Naive thymus-derived CD4-positive, alpha-beta T cell (primary cell): ENCODE results near the gene CAND2. TPM values are rescaled to one million over a fixed set of nuclear protein-coding genes. Genes with fewer than 3 reads are reported as not detected.
A peak's percentile ranks its signal among the peaks of the same experiment; 100 is the strongest.

Experiments used
- ATAC-seq: fragments of 150-1000 bp; cut with Tn5 transposase; 2 replicates; pipeline ENCODE4 v1.10.0; 2021; ENCODE audit warnings: mild to moderate bottlenecking, moderate library complexity
- CTCF ChIA-PET: fragments of 350-600 bp; sonication (Branson Sonifier 250); formaldehyde crosslinking; loops from one replicate; lab custom pipeline; 2021; ENCODE audit warnings: antibody characterized with exemption; lab: Charles Lee
- POLR2A ChIA-PET: fragments of 350-600 bp; sonication (Branson Sonifier 250); formaldehyde crosslinking; loops from one replicate; lab custom pipeline; 2021; ENCODE audit warnings: antibody characterized with exemption, inconsistent platforms; lab: Charles Lee
- DNase-seq, 9 donors: peaks; one replicate each; pipeline versions ENCODE4 v3.0.0 to v3.0.0-alpha.2; 2020 to 2022; ENCODE audit warnings: mixed read lengths in 1 of 9
- H3K27ac ChIP-seq: one replicate; pipeline ENCODE4 v1.7.0; 2013; ENCODE audit warnings: mild to moderate bottlenecking, low read depth, low read length, moderate library complexity
- H3K27me3 ChIP-seq, 2 donors: one replicate each; pipeline ENCODE4 v1.7.0; 2013; ENCODE audit warnings: low read length in 2 of 2, mild to moderate bottlenecking in 2 of 2, moderate library complexity in 2 of 2; ENCODE audit not compliant: control insufficient read depth in 2 of 2, insufficient read depth in 2 of 2
- H3K36me3 ChIP-seq, 3 experiments: 1 replicate in 2 of 3; 2 replicates in 1 of 3; pipeline ENCODE4 v1.7.0; 2013; ENCODE audit warnings: low read length in 3 of 3, mild to moderate bottlenecking in 3 of 3, moderate library complexity in 1 of 3; ENCODE audit not compliant: insufficient read depth in 3 of 3, control insufficient read depth in 2 of 3
- H3K4me1 ChIP-seq, 2 donors: one replicate each; pipeline ENCODE4 v1.7.0; 2013; ENCODE audit warnings: low read length in 2 of 2, mild to moderate bottlenecking in 2 of 2, moderate library complexity in 1 of 2; ENCODE audit not compliant: control insufficient read depth in 2 of 2, insufficient read depth in 2 of 2
- H3K4me3 ChIP-seq: 2 replicates; pipeline ENCODE4 v1.7.0; 2013; ENCODE audit warnings: mild to moderate bottlenecking, low read length
- H3K9me3 ChIP-seq, 3 experiments: 1 replicate in 2 of 3; 2 replicates in 1 of 3; pipeline ENCODE4 v1.7.0; 2013; ENCODE audit warnings: low read length in 3 of 3; ENCODE audit not compliant: control insufficient read depth in 2 of 3
- H3K27ac Mint-ChIP-seq, 9 donors: one replicate each; pipeline ENCODE4 v1.8.0; 2020 to 2022; ENCODE audit warnings: mixed read lengths in 9 of 9, mild to moderate bottlenecking in 8 of 9, moderate library complexity in 5 of 9, inconsistent platforms in 2 of 9
- H3K27me3 Mint-ChIP-seq, 5 donors: one replicate each; pipeline ENCODE4 v1.8.0; 2021 to 2022; ENCODE audit warnings: mixed read lengths in 5 of 5, mild to moderate bottlenecking in 1 of 5
- H3K36me3 Mint-ChIP-seq, 5 donors: one replicate each; pipeline ENCODE4 v1.8.0; 2020 to 2022; ENCODE audit warnings: mixed read lengths in 5 of 5, mild to moderate bottlenecking in 3 of 5, inconsistent platforms in 1 of 5
- H3K4me1 Mint-ChIP-seq, 7 donors: one replicate each; pipeline ENCODE4 v1.8.0; 2020 to 2022; ENCODE audit warnings: mixed read lengths in 7 of 7, mild to moderate bottlenecking in 3 of 7, inconsistent platforms in 1 of 7
- H3K4me3 Mint-ChIP-seq, 10 donors: one replicate each; pipeline ENCODE4 v1.8.0; 2020 to 2022; ENCODE audit warnings: mild to moderate bottlenecking in 10 of 10, mixed read lengths in 10 of 10, moderate library complexity in 6 of 10, inconsistent platforms in 2 of 10
- H3K9me3 Mint-ChIP-seq, 11 donors: one replicate each; pipeline ENCODE4 v1.8.0; 2020 to 2022; ENCODE audit warnings: mixed read lengths in 11 of 11, mild to moderate bottlenecking in 4 of 11, inconsistent platforms in 1 of 11, moderate library complexity in 1 of 11
- intact Hi-C, 2 donors: fragments of 100-400 bp; cut with micrococcal nuclease; formaldehyde crosslinking; loops; one replicate each; pipeline ENCODE4 v1.15.1; 2023
- polyA plus RNA-seq, 2 donors: library from polyadenylated mRNA; unstranded; fragments of 300-500 nt; fragmentation: Illumina TruSeq; gene quantifications; one replicate each; pipeline ENCODE4 v1.2.3, GENCODE V29; 2021
- total RNA-seq, 6 experiments: library from RNA in 5 of 6; stranded (reverse) in 5 of 6; gene quantifications; 1 replicate in 5 of 6; 2 replicates in 1 of 6; pipeline ENCODE4 v1.2.3 and lab custom pipeline; 2021 to 2026

The CAND2 gene
- total and polyA plus RNA-seq, 7 experiments from 2014 or later = 0.15 to 8.2 (median 4.3) TPM

- Histone ChIP-seq H3K4me1 (no peaks in the 10 kb centered on the region), H3K4me3 (no peak overlapping the region), H3K27ac (no peak overlapping the region), H3K36me3 (no peaks in the 10 kb centered on the region), H3K27me3 (no peaks in the 10 kb centered on the region), H3K9me3 (peaks cover 0 to 9% (median 0%) of the 10 kb centered on the region in 3 experiments)
- Mint-ChIP-seq H3K4me3 (no peak overlapping the region), H3K9me3 (peaks cover 0 to 18% (median 5%) of the 10 kb centered on the region in 11 donors), H3K36me3 (peaks cover 0 to 5% (median 0%) of the 10 kb centered on the region in 5 donors), H3K4me1 (peaks cover 0 to 1% (median 0%) of the 10 kb centered on the region in 7 donors), H3K27me3 (peaks cover 0 to 11% (median 0%) of the 10 kb centered on the region in 5 donors), H3K27ac (no peak overlapping the region)
- no peak for DNase-seq
- ATAC-seq = no peak
- POLR2A ChIA-PET = interaction anchor here (1.1 kb wide), 1 partner anchor 21 kb away, joined by 3 read pairs; the partner anchor contains the start of gene RPL32
- CTCF ChIA-PET = no interaction called here
- intact Hi-C loops = no loop called here
Measured at GRCh38 chr3:12862387-12862786, 65.9 kb downstream of the CAND2 start.

- peaks cover 9 to 27% (median 14%) of the 10 kb centered on the region in 5 donors for H3K27me3 Mint-ChIP-seq
- Histone ChIP-seq H3K4me1 (no peaks in the 10 kb centered on the region), H3K36me3 (no peaks in the 10 kb centered on the region), H3K27me3 (peaks cover 0 to 5% of the 10 kb centered on the region in 2 donors), H3K4me3 (no peak overlapping the region), H3K9me3 (peaks cover 0 to 9% (median 0%) of the 10 kb centered on the region in 3 experiments), H3K27ac (no peak overlapping the region)
- H3K27ac Mint-ChIP-seq = no peak overlapping the region
- peaks cover 0 to 18% (median 5%) of the 10 kb centered on the region in 11 donors for H3K9me3 Mint-ChIP-seq
- H3K4me3 Mint-ChIP-seq = no peak overlapping the region
- CTCF ChIA-PET = interaction anchor here (1.2 kb wide), 1 partner anchor 135 kb away, joined by 3 read pairs; no protein-coding TSS in a partner anchor
- DNase-seq = no peak
- peaks cover 0 to 5% (median 0%) of the 10 kb centered on the region in 5 donors for H3K36me3 Mint-ChIP-seq
- ATAC-seq = no peak
- POLR2A ChIA-PET = no interaction called here
- intact Hi-C loops = no loop called here
- H3K4me1 Mint-ChIP-seq = peaks cover 0 to 11% (median 9%) of the 10 kb centered on the region in 7 donors
Measured at GRCh38 chr3:12865271-12865670, 68.8 kb downstream of the CAND2 start.

- H3K4me1 Mint-ChIP-seq = peaks cover 0 to 14% (median 10%) of the 10 kb centered on the region in 7 donors
- no peak overlapping the region for H3K27ac Mint-ChIP-seq
- H3K4me3 Mint-ChIP-seq = peak overlapping the region in 1 of 10 donors; percentile 17
- H3K4me3 ChIP-seq = no peak overlapping the region
- no peak for ATAC-seq
- H3K27ac ChIP-seq = no peak overlapping the region
- intact Hi-C loops = no loop called here
- DNase-seq = no peak
- no peaks in the 10 kb centered on the region for H3K36me3 ChIP-seq
- peaks cover 0 to 9% (median 0%) of the 10 kb centered on the region in 3 experiments for H3K9me3 ChIP-seq
- peaks cover 0 to 5% of the 10 kb centered on the region in 2 donors for H3K27me3 ChIP-seq
- ChIA-PET POLR2A (no interaction called here), CTCF (interaction anchor here (0.7 to 2.4 kb wide), 2 partner anchors 24 to 127 kb away, joined by 5 to 17 read pairs; no protein-coding TSS in a partner anchor)
- peaks cover 0 to 18% (median 5%) of the 10 kb centered on the region in 11 donors for H3K9me3 Mint-ChIP-seq
- H3K27me3 Mint-ChIP-seq = peaks cover 9 to 35% (median 14%) of the 10 kb centered on the region in 5 donors
- peaks cover 0 to 5% (median 0%) of the 10 kb centered on the region in 5 donors for H3K36me3 Mint-ChIP-seq
- no peaks in the 10 kb centered on the region for H3K4me1 ChIP-seq
Measured at GRCh38 chr3:12866836-12867235, 70.4 kb downstream of the CAND2 start.

GRCh38 chr3:12868039-12869034, 71.9 kb downstream of the CAND2 start:
- Mint-ChIP-seq H3K27me3 (peaks cover 9 to 35% (median 14%) of the 10 kb centered on the region in 5 donors), H3K4me1 (peaks cover 0 to 14% (median 10%) of the 10 kb centered on the region in 7 donors), H3K4me3 (peak overlapping the region; percentile 79 to 92 (median 86)), H3K36me3 (peaks cover 0 to 5% (median 0%) of the 10 kb centered on the region in 5 donors), H3K27ac (peak overlapping the region in 2 of 9 donors; percentile 4 to 53), H3K9me3 (peaks cover 0 to 18% (median 5%) of the 10 kb centered on the region in 11 donors)
- no peaks in the 10 kb centered on the region for H3K4me1 ChIP-seq
- H3K36me3 ChIP-seq = no peaks in the 10 kb centered on the region
- H3K27ac ChIP-seq = no peak overlapping the region
- intact Hi-C loops = loop anchor here (1.0 kb wide), 6 partner anchors 24 to 584 kb away; partner anchors contain the start of gene RPL32 (in 1 of the 2)
- POLR2A ChIA-PET = no interaction called here
- peak; percentile 87 for ATAC-seq
- H3K4me3 ChIP-seq = peak overlapping the region; percentile 60
- peaks cover 0 to 5% of the 10 kb centered on the region in 2 donors for H3K27me3 ChIP-seq
- peaks cover 0 to 9% (median 0%) of the 10 kb centered on the region in 3 experiments for H3K9me3 ChIP-seq
- DNase-seq = peak; percentile 32 to 68 (median 50)
- CTCF ChIA-PET = interaction anchor here (0.6 to 2.4 kb wide), 3 partner anchors 20 to 45 kb away, joined by 3 to 17 read pairs (median 3); no protein-coding TSS in a partner anchor

GRCh38 chr3:12869035-12869621, 72.6 kb downstream of the CAND2 start:
- Histone ChIP-seq H3K9me3 (peaks cover 0 to 9% (median 0%) of the 10 kb centered on the region in 3 experiments), H3K36me3 (no peaks in the 10 kb centered on the region), H3K4me1 (no peaks in the 10 kb centered on the region), H3K27me3 (peaks cover 0 to 5% of the 10 kb centered on the region in 2 donors), H3K4me3 (no peak overlapping the region), H3K27ac (no peak overlapping the region)
- H3K4me3 Mint-ChIP-seq = peak overlapping the region in 5 of 10 donors; percentile 6 to 87 (median 62)
- no peak overlapping the region for H3K27ac Mint-ChIP-seq
- ATAC-seq (peak; percentile 45), DNase-seq (peak in 1 of 9 donors; percentile 58)
- H3K36me3 Mint-ChIP-seq = peaks cover 0 to 5% (median 0%) of the 10 kb centered on the region in 5 donors
- POLR2A ChIA-PET = no interaction called here
- H3K27me3 Mint-ChIP-seq = peaks cover 9 to 35% (median 15%) of the 10 kb centered on the region in 5 donors
- intact Hi-C loops = no loop called here
- peaks cover 0 to 14% (median 10%) of the 10 kb centered on the region in 7 donors for H3K4me1 Mint-ChIP-seq
- CTCF ChIA-PET = interaction anchor here (0.8 kb wide), 1 partner anchor 23 kb away, joined by 3 read pairs; no protein-coding TSS in a partner anchor
- peaks cover 0 to 18% (median 5%) of the 10 kb centered on the region in 11 donors for H3K9me3 Mint-ChIP-seq

- Histone ChIP-seq H3K36me3 (no peaks in the 10 kb centered on the region), H3K27ac (no peak overlapping the region), H3K4me1 (no peaks in the 10 kb centered on the region), H3K27me3 (peaks cover 0 to 5% of the 10 kb centered on the region in 2 donors), H3K4me3 (no peak overlapping the region), H3K9me3 (no peaks in the 10 kb centered on the region)
- Mint-ChIP-seq H3K4me3 (peak overlapping the region in 5 of 10 donors; percentile 5 to 62 (median 39)), H3K27ac (no peak overlapping the region), H3K36me3 (no peaks in the 10 kb centered on the region), H3K27me3 (peaks cover 15 to 40% (median 29%) of the 10 kb centered on the region in 5 donors), H3K4me1 (peaks cover 0 to 14% (median 10%) of the 10 kb centered on the region in 7 donors), H3K9me3 (peaks cover 0 to 3% (median 0%) of the 10 kb centered on the region in 11 donors)
- intact Hi-C loops = no loop called here
- CTCF ChIA-PET = interaction anchor here (1.0 kb wide), 1 partner anchor 25 kb away, joined by 3 read pairs; no protein-coding TSS in a partner anchor
- peak; percentile 33 for ATAC-seq
- POLR2A ChIA-PET = no interaction called here
- no peak for DNase-seq
Measured at GRCh38 chr3:12870942-12871341, 74.5 kb downstream of the CAND2 start.
